ENCODE results near the gene FUOM. TPM values are rescaled to one million over a fixed set of nuclear protein-coding genes. Genes with fewer than 3 reads are reported as not detected.
"Not testable (repeated sequence)": the region's sequence is repeated elsewhere in the genome, so short reads cannot be mapped to it uniquely, and the experiment has no call there.

FUOM gene
- total RNA-seq, 1 experiment from 2014 or later, result 41.8 TPM

DNA sequence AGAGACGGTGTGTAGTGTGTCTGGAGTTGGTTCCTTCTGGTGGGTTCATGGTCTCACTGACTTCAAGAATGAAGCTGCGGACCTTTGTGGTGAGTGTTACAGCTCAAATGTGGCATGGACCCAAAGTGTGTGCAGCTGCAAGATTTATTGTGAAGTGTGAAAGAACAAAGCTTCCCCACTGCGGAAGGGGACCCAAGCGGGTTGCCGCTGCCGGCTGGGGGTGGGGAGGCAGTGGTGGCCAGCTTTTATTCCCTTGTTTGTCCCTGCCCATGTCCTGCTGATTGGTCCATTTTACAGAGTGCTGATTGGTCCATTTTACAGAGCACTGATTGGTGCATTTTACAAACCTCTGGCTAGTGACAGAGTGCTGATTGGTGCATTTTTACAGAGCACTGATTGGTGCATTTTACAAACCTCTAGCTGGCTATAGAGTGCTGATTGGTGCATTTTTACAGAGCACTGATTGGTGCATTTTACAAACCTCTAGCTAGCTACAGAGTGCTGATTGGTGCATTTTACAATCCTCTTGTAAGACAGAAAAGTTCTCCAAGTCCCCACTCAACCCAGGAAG is 36.9 kb downstream of the FUOM start:
- not testable (repeated sequence) for H3K9me3 Mint-ChIP-seq; H3K9ac ChIP-seq (ENCODE audit: extremely low read depth, insufficient read length, low read length); H3K79me1 ChIP-seq (ENCODE audit: insufficient read depth, low read depth, low read length, poor library complexity, severe bottlenecking); H2BK12ac ChIP-seq (ENCODE audit: insufficient read length, low read depth, low read length); H3K23ac ChIP-seq (ENCODE audit: insufficient read length, low read depth, low read length); H3K27ac ChIP-seq (ENCODE audit: insufficient read length, low read depth, low read length); H3K4ac ChIP-seq (ENCODE audit: low read depth, low read length); H2AFZ ChIP-seq (ENCODE audit: low read length); H3K56ac ChIP-seq (ENCODE audit: insufficient read length, low read depth, low read length); H3K4me1 ChIP-seq (ENCODE audit: insufficient read depth, low read length); H3K4me2 ChIP-seq (ENCODE audit: insufficient read depth, insufficient read length, low read length); H2AK5ac ChIP-seq (ENCODE audit: insufficient read length, low read length); H4K8ac ChIP-seq (replicated peaks; ENCODE audit: insufficient read length, low read depth, low read length); H3K23me2 ChIP-seq (ENCODE audit: insufficient read length, low read depth, low read length, poor library complexity, severe bottlenecking); H2BK5ac ChIP-seq (ENCODE audit: insufficient read length, low read length); H2BK120ac ChIP-seq (ENCODE audit: low read depth, low read length, poor library complexity, severe bottlenecking); H2BK15ac ChIP-seq (ENCODE audit: low read depth, low read length); H3K79me2 ChIP-seq (ENCODE audit: insufficient read depth, low read length); H4K5ac ChIP-seq (ENCODE audit: insufficient read length, low read depth, low read length); H3K36me3 Mint-ChIP-seq (ENCODE audit: insufficient read depth in 1 of 3, low read depth in 3 of 3); DNase-seq; H3K27ac Mint-ChIP-seq; H3T11ph ChIP-seq (ENCODE audit: low read length); H3K4me3 Mint-ChIP-seq; H3K27me3 ChIP-seq (ENCODE audit: insufficient read depth, low read length); H4K91ac ChIP-seq (ENCODE audit: insufficient read length, low read depth, low read length); H3K9me3 ChIP-seq (ENCODE audit: control insufficient read depth, low read depth, low read length); H3K18ac ChIP-seq (ENCODE audit: insufficient read length, low read depth, low read length); H3K14ac ChIP-seq (ENCODE audit: insufficient read depth, low read length); H4K20me1 ChIP-seq (ENCODE audit: control insufficient read depth, insufficient read depth, insufficient read length); H2BK20ac ChIP-seq (ENCODE audit: low read depth, low read length, poor library complexity, severe bottlenecking)
- peaks cover 38% of the 10 kb centered on the region for H3K27me3 Mint-ChIP-seq (ENCODE audit: low read depth)
- no CpG with 5 or more reads among the region's 6 CpGs for WGBS (ENCODE audit: extremely low coverage, insufficient read length, low lambda C conversion rate)
- H3K4me1 Mint-ChIP-seq, result peaks cover 0 to 11% of the 10 kb centered on the region in 2 experiments; a peak in 3 of 4 replicates
